HG02798 (cell line): ENCODE results near the gene MRPL33.

Experiments
- ATAC-seq: cut with Tn5 transposase; IDR thresholded peaks from one replicate; pipeline ENCODE4 v1.9.1; 2021; ENCODE audit warnings: mild to moderate bottlenecking; ENCODE audit not compliant: unreplicated experiment, poor library complexity

The MRPL33 gene

DNA sequence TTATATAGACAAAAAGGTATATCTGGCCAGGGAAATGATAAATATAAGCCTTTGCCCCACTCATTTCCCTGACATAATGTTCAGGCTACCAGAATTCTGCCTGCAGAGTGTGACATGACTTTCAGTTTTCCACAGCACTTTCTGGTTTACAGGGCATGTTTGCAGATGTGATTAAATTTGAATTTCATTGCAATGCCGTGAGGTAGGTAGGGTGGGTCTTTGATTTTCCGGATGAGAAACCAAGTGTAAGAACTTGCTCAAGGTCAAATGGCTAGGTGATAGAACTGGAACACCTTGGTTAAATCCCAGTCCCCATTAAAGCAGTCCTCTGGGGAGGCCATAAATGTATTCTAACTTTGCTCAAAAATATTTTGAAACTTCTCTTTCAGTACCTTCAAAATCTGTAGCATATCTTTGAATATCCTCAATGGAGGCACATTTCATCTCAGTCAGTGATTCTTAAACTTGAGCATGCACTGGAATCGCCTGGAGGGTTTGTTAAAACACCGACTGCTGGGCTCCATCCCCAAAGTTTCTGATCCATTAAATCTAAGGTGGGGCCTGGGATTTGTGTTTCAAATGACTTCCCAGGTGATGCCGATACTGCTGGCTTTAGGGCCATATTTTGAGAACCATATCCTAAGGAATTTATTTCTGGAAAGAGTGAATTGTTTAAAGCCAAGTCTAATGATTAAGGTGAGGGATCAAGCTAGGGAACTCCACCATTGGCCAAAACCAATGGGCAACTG is 35.0 kb downstream of the MRPL33 start:
- ATAC-seq, result no peak

GRCh38 chr2:27807476-27807875 is 36.0 kb downstream of the MRPL33 start:
- no peak for ATAC-seq

GRCh38 chr2:27808418-27808817 is 36.9 kb downstream of the MRPL33 start:
- ATAC-seq, result no peak

DNA sequence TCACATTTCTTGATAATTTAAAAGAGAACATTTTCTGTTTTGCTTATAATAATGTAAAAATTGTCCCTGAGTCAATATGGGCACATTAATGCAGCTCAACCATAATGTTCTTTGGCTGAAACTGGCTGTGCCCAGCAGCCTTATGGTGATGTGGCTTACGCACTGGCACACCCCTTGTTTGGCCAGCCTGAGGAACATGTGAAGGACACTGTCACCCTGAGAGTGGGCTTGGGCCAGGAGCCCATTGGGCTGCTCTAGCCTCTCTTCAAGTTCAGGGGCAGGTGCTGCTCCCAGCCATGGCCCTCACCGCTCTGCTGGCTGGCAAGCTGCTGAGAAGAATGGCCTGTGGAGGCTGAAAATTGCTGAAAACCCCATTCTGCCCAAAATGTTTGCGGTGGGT is 37.5 kb downstream of the MRPL33 start:
- ATAC-seq, result no peak

GRCh38 chr2:27809761-27810241 is 38.3 kb downstream of the MRPL33 start:
- no peak for ATAC-seq

- ATAC-seq, result no peak
These were observed 38.9 kb downstream of the MRPL33 start for GRCh38 chr2:27810455-27810854.

GRCh38 chr2:27811768-27812167 is 40.2 kb downstream of the MRPL33 start:
- ATAC-seq, result no peak

- ATAC-seq, result no peak
These were observed 43.2 kb downstream of the MRPL33 start for GRCh38 chr2:27814758-27815157.

DNA sequence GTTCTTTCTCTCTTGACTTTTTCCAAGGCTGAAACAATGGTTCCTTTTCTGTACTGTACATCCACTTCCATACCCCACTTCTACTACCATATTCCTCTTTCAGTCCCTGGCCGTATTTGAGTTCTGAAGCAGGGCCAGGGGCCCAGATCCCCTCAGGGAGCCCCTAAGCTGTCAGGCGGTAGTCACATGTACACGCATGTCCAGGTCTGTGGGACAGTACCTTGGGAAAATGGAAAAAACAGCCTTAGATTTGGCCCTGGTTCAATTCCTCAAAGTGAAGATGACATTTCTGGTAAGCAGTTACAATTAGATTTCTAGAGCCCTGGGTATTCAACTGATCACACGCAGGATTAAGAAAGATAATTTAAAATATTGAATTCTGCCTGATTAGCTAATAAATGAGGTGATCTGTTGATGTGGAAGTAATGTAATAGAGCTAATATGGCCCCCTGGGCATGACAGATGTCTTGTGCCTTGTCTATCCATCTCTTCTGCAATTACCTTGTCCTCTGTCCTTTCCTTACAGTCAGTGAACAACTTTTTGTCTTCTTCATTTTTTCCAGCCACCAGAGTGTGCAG is 44.4 kb downstream of the MRPL33 start:
- ATAC-seq, result no peak

DNA sequence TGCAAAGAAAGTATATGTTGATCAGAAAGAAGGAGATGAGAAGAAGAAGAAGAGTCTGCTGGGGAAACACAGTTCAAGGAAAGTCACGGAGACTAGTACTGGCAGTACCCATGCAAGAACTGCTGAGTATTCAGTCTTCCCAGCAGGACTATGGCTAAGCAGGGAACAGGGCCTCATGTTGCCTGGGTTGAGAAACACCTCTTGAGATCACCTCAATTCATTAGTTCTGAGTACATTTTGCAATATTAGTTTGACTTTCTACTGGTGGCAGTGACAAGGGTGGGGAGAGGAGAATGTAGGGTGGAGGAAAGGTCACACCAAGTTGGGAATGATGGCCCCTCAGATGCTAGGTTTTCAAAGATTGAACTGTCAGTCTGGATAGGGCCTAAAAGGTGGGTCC is 50.5 kb downstream of the MRPL33 start:
- no peak for ATAC-seq

DNA sequence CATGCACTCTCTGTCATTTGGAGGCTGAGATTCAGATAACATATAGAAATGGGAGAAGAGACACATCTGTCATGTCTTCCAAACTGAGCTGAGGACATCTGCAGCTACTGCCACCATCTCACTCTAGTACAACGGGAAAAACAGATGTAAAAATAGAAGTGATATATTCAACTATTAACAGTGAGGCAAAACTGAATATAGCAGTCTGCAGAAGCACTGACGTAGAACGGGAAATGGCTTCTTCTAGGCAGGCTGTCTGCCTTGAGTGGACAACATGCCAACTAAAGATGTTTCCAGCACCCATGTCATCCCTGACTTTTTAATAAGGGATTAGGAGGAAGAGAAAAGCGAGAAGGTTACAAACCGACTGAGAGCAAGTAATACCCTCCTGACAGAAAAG is 51.6 kb downstream of the MRPL33 start:
- ATAC-seq, result no peak

DNA sequence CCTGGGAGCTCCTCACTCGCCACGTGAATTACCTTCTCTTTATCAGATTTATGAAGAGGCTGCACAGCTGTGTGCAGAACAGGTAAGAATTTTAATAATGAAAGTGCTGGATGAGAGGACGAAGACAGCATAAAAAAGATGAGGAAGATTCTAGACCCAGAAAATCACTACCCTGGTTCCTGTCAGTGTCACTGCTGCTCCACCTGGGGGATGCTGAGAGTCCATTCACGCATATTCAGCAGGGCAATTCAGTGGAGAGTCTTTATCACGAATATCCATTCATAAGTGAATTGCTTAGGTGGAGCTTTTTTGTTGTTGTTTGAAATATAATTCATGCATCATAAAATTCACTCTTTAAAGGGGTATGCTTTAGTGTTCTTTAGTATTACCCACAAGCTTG is 52.0 kb downstream of the MRPL33 start:
- ATAC-seq, result no peak

DNA sequence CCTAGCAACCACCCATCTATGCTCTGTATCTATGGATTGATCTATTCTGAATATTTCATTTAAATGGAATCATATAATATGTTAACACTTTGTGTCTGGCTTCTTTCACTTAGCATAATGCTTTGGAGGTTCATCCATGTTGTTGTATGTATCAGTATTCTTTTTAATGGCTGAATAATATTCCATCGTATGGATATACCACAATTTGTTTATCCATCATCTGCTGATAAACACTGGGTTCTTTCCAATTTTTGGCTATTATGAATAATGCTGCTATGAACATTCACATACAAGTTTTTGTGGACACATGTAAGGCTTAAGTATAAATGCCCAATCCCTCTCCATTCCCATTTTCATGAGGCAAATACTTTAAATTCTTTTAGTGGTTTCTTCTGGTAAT is 52.9 kb downstream of the MRPL33 start:
- no peak for ATAC-seq

DNA sequence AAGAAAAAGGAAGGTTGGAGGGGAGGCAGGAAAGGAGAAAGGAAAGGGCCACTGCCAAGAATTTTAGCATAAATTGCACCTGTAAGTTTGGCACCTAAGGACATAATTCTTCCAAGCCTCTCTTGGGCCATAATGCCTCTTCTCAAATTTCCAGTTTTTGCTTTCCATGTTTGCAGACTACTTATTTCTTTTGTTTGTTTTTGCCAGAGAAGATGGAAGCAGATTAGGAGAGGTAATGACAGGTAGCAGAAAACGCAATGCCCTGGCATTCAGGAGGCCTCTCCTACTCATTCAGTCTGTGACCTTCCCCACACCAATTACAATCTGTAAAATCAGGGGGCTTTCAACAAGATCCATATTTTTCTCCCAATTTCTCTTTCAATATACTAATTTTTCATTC is 56.8 kb downstream of the MRPL33 start:
- no peak for ATAC-seq
